GM12878 (cell line): ENCODE results near the gene NRXN3. TPM values are rescaled to one million over a fixed set of nuclear protein-coding genes. Genes with fewer than 3 reads are reported as not detected.

Experiments
- ATAC-seq: fragments of 200-7000 bp; cut with Tn5 transposase; 3 replicates; pipeline ENCODE4 v1.9.1; 2020; ENCODE audit warnings: mild to moderate bottlenecking, moderate library complexity
- BruUV-seq: library from RNA; stranded (reverse); fragments of 400-500 nt; replicated peaks from 2 replicates; lab custom pipeline; 2021; lab: Mats Ljungman, UMichigan
- CTCF ChIA-PET: fragments of 300-600 bp; sonication (Branson Sonifier 250); formaldehyde crosslinking; extraction: SDS; loops from one replicate; lab custom pipeline; 2021; ENCODE audit warnings: inconsistent platforms; lab: Yijun Ruan, JAX
- POLR2A ChIA-PET: fragments of 350-600 bp; formaldehyde crosslinking; extraction: SDS; loops from one replicate; lab custom pipeline; 2021; ENCODE audit warnings: inconsistent platforms; lab: Charles Lee
- RAD21 ChIA-PET: fragments of 300-600 bp; sonication (Branson Sonifier 250); formaldehyde crosslinking; loops from one replicate; lab custom pipeline; 2023; ENCODE audit warnings: antibody characterized with exemption; ENCODE audit not compliant: unreplicated experiment; lab: Charles Lee
- SMC1A ChIA-PET: fragments of 300-600 bp; sonication (Branson Sonifier 250); formaldehyde crosslinking; loops from one replicate; lab custom pipeline; 2023; ENCODE audit not compliant: unreplicated experiment, uncharacterized antibody; lab: Charles Lee
- DNase-seq: peaks from one replicate; pipeline ENCODE4 v3.0.0-alpha.2; 2011; ENCODE audit warnings: low read depth, low spot score
- FAIRE-seq: peaks from 3 replicates; lab custom pipeline; 2011; peaks lifted over from hg19 to GRCh38; lab: Jason Lieb, UNC
- H2AFZ ChIP-seq: 2 replicates; pipeline ENCODE4 v1.6.0; 2011; ENCODE audit warnings: low read depth, low read length, control low read depth; ENCODE audit not compliant: control insufficient read depth
- H3K27ac ChIP-seq: 2 replicates; pipeline ENCODE4 v1.5.1; 2011; ENCODE audit warnings: control low read depth; ENCODE audit not compliant: control insufficient read depth, insufficient read depth
- H3K27me3 ChIP-seq, 2 experiments: replicated peaks in 1 of 2; 2 replicates each; pipeline versions ENCODE4 v1.6.0 to v1.6.1; 2011; ENCODE audit warnings: low read length in 1 of 2; ENCODE audit not compliant: control insufficient read depth in 2 of 2, insufficient read depth in 2 of 2
- H3K36me3 ChIP-seq, 2 experiments: 2 replicates each; pipeline ENCODE4 v1.5.1; 2011; ENCODE audit warnings: low read length in 1 of 2; ENCODE audit not compliant: control insufficient read depth in 2 of 2, insufficient read depth in 2 of 2
- H3K4me1 ChIP-seq: 2 replicates; pipeline ENCODE4 v1.6.1; 2011; ENCODE audit warnings: mild to moderate bottlenecking, low read length, moderate library complexity, mixed read lengths; ENCODE audit not compliant: control insufficient read depth, insufficient read depth
- H3K4me2 ChIP-seq: 2 replicates; pipeline ENCODE4 v1.6.0; 2011; ENCODE audit warnings: control low read depth; ENCODE audit not compliant: control insufficient read depth, insufficient read depth
- H3K4me3 ChIP-seq: fragments of 200-600 bp; sonication (generic); 2 replicates; pipeline ENCODE4 v1.5.1; 2016
- H3K79me2 ChIP-seq: 2 replicates; pipeline ENCODE4 v1.6.0; 2011; ENCODE audit warnings: low read length; ENCODE audit not compliant: control insufficient read depth, insufficient read depth
- H3K9ac ChIP-seq: 2 replicates; pipeline ENCODE4 v1.8.0; 2011; ENCODE audit warnings: low read length, control low read depth, mixed read lengths; ENCODE audit not compliant: control insufficient read depth, insufficient read depth
- H3K9me3 ChIP-seq: replicated peaks from 3 replicates; pipeline ENCODE4 v1.5.1; 2011; ENCODE audit warnings: mild to moderate bottlenecking, low read length; ENCODE audit not compliant: control insufficient read depth, insufficient read depth
- H4K20me1 ChIP-seq: 2 replicates; pipeline ENCODE4 v1.6.0; 2011; ENCODE audit not compliant: control insufficient read depth, insufficient read depth
- ASH2L ChIP-seq: fragments of 300-600, 200-600 bp; sonication (generic); IDR thresholded peaks from 2 replicates; pipeline ENCODE4 v1.6.1; 2017; ENCODE audit warnings: low read depth, mild to moderate bottlenecking, borderline replicate concordance
- BACH1 ChIP-seq: fragments of 450-650 bp; IDR thresholded peaks from 2 replicates; pipeline ENCODE4 v1.6.1; 2017; ENCODE audit warnings: mild to moderate bottlenecking, borderline replicate concordance
- BCL11A ChIP-seq: IDR thresholded peaks from 2 replicates; pipeline ENCODE4 v1.6.1; 2011; ENCODE audit warnings: low read depth, low read length
- BRCA1 ChIP-seq: IDR thresholded peaks from 2 replicates; pipeline ENCODE4 v1.6.1; 2011; ENCODE audit warnings: low read depth, low read length, improper control_type of control experiment
- HDAC6 ChIP-seq: fragments of 200-600 bp; sonication (generic); IDR thresholded peaks from one replicate; pipeline ENCODE4 v1.8.0; 2017; ENCODE audit warnings: antibody characterized with exemption; ENCODE audit not compliant: unreplicated experiment
- IRF4 ChIP-seq: IDR thresholded peaks from 2 replicates; pipeline ENCODE4 v1.6.1; 2011; ENCODE audit warnings: low read depth, low read length
- LARP7 ChIP-seq: fragments of 450-650 bp; IDR thresholded peaks from 2 replicates; pipeline ENCODE4 v1.6.1; 2017; ENCODE audit warnings: mild to moderate bottlenecking
- NFIC ChIP-seq: IDR thresholded peaks from 2 replicates; pipeline ENCODE4 v1.6.1; 2012; ENCODE audit warnings: low read depth, mild to moderate bottlenecking, inconsistent platforms, low read length, moderate library complexity
- NRF1 ChIP-seq: conservative IDR thresholded peaks from 2 replicates; pipeline ENCODE4 v1.6.1; 2011; ENCODE audit warnings: mild to moderate bottlenecking, low read depth, low read length, improper control_type of control experiment
- POU2F2 ChIP-seq: IDR thresholded peaks from 3 replicates; pipeline ENCODE4 v1.6.1; 2011; ENCODE audit warnings: low read depth, mild to moderate bottlenecking, low read length, borderline replicate concordance
- RELA ChIP-seq: fragments of 450-650 bp; IDR thresholded peaks from 2 replicates; pipeline ENCODE4 v1.8.0; 2014; ENCODE audit warnings: borderline replicate concordance; ENCODE audit not compliant: partially characterized antibody
- SMAD5 ChIP-seq: IDR thresholded peaks from 2 replicates; pipeline ENCODE4 v1.6.1; 2016; ENCODE audit warnings: antibody characterized with exemption, low read depth
- SMARCA5 ChIP-seq: fragments of 450-650 bp; IDR thresholded peaks from 2 replicates; pipeline ENCODE4 v1.6.1; 2017; ENCODE audit warnings: mild to moderate bottlenecking
- SPI1 ChIP-seq: IDR thresholded peaks from 2 replicates; pipeline ENCODE4 v1.6.1; 2011; ENCODE audit warnings: low read depth, mild to moderate bottlenecking, low read length, moderate library complexity, borderline replicate concordance; ENCODE audit not compliant: insufficient read depth
- SRF ChIP-seq, 2 experiments: IDR thresholded peaks; 2 replicates each; pipeline ENCODE4 v1.6.1; 2011; ENCODE audit warnings: low read depth in 2 of 2, low read length in 2 of 2, mild to moderate bottlenecking in 1 of 2, moderate library complexity in 1 of 2
- STAT3 ChIP-seq: IDR thresholded peaks from 2 replicates; pipeline ENCODE4 v1.6.1; 2011; ENCODE audit warnings: low read depth, low read length, improper control_type of control experiment
- ZNF217 ChIP-seq: fragments of 450-650 bp; IDR thresholded peaks from 2 replicates; pipeline ENCODE4 v1.6.1; 2017; ENCODE audit warnings: antibody characterized with exemption, mild to moderate bottlenecking
- WGBS: methylation state at CpG from one replicate; pipeline ENCODE4 v1.1.6; 2016; ENCODE audit warnings: low lambda C conversion rate; ENCODE audit not compliant: insufficient replicate concordance, insufficient coverage; ENCODE audit errors: missing lambda C conversion rate; 5-methylcytosine and 5-hydroxymethylcytosine counted together
- in situ Hi-C: fragments of 300-500 bp; cut with MboI; formaldehyde crosslinking; loops from 9 replicates; pipeline ENCODE4 v1.14.3; 2018; ENCODE audit warnings: mixed read lengths
- intact Hi-C: fragments of 100-400 bp; cut with micrococcal nuclease; formaldehyde crosslinking; loops from one replicate; pipeline ENCODE4 v1.14.2; 2022; ENCODE audit not compliant: unreplicated experiment
- polyA plus RNA-seq, 11 experiments: library from polyadenylated mRNA; depleted of rRNA in 4 of 11; unstranded in 6 of 11; stranded (reverse) in 5 of 11; fragments of >200 nt; fragmentation: Nextera tagmentation in 4 of 11; fragmentation: Illumina TruSeq in 1 of 11; extraction: Ambion mirVana in 4 of 11; extraction: Trizol in 1 of 11; gene quantifications; 1 replicate in 1 of 11; 2 replicates in 10 of 11; pipeline versions ENCODE4 v1.2.1 to v1.2.3, GENCODE V29; 2011 to 2016; ENCODE audit warnings: inconsistent platforms in 2 of 11, missing spikeins in 2 of 11, low read depth in 1 of 11
- total RNA-seq, 4 experiments: library from RNA; depleted of rRNA in 3 of 4; stranded (reverse); fragments of >200 nt in 3 of 4; fragmentation: Illumina TruSeq in 1 of 4; extraction: Trizol in 1 of 4; gene quantifications; 2 replicates each; pipeline versions ENCODE4 v1.2.1 to v1.2.3, GENCODE V29; 2013 to 2021
- TF ChIP-seq, protein P1 (sequence below): fragments of 450-650 bp; conservative IDR thresholded peaks from 2 replicates; pipeline ENCODE4 v1.6.1; 2017; ENCODE audit warnings: mild to moderate bottlenecking, moderate library complexity
- TF ChIP-seq, protein P2 (sequence below): IDR thresholded peaks from 2 replicates; pipeline ENCODE4 v1.6.1; 2012; ENCODE audit warnings: low read length, inconsistent platforms
- TF ChIP-seq, protein P3 (sequence below): fragments of 450-650 bp; IDR thresholded peaks from 2 replicates; pipeline ENCODE4 v1.6.1; 2017; ENCODE audit warnings: mild to moderate bottlenecking, low read depth, inconsistent platforms; ENCODE audit not compliant: poor library complexity, severe bottlenecking

NRXN3 gene
- total and polyA plus RNA-seq, 10 of the 15 experiments (the other 5 are each of a cell fraction or from before 2014, with no cell fraction given): 0.52 to 3.3 (median 1.4) TPM

DNA sequence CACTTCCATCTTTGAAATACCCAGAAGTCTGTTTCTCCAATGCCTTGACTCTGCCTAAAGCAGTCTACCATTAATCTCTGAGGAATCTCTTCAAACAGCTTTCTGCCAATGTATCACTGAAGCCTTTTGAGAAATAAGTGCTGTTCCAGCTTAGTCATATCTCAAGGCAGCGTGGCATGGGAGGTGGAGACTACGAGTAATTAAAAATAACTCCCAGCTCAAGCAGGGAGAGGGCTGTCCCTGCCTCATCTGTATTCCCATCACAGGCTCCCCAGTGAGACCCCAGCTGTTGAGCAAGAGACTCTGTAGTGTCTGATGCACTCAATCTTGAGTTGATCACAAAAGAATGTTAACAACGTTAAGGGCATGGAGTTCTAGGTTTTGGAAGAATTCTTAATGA is 1340.5 kb downstream of the NRXN3 start:
- Histone ChIP-seq H3K9me3 (no peaks in the 10 kb centered on the region), H3K4me1 (no peaks in the 10 kb centered on the region)
- TF ChIP-seq ASH2L (no peak), STAT3 (no peak), SRF (IDR thresholded peaks at IDR 0.05; ENCODE audit: low read depth in 2 of 2, low read length in 2 of 2) (no peak), HDAC6 (no peak), BRCA1 (no peak), NRF1 (no peak), IRF4 (no peak), SMARCA5 (no peak), RELA (no peak), SPI1 (no peak), ZNF217 (no peak), LARP7 (no peak), NFIC (no peak), SMAD5 (no peak), POU2F2 (no peak), BACH1 (no peak), BCL11A (no peak)
- TF ChIP-seq, protein P1, sequence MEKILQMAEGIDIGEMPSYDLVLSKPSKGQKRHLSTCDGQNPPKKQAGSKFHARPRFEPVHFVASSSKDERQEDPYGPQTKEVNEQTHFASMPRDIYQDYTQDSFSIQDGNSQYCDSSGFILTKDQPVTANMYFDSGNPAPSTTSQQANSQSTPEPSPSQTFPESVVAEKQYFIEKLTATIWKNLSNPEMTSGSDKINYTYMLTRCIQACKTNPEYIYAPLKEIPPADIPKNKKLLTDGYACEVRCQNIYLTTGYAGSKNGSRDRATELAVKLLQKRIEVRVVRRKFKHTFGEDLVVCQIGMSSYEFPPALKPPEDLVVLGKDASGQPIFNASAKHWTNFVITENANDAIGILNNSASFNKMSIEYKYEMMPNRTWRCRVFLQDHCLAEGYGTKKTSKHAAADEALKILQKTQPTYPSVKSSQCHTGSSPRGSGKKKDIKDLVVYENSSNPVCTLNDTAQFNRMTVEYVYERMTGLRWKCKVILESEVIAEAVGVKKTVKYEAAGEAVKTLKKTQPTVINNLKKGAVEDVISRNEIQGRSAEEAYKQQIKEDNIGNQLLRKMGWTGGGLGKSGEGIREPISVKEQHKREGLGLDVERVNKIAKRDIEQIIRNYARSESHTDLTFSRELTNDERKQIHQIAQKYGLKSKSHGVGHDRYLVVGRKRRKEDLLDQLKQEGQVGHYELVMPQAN: no peak
- TF ChIP-seq, protein P2, sequence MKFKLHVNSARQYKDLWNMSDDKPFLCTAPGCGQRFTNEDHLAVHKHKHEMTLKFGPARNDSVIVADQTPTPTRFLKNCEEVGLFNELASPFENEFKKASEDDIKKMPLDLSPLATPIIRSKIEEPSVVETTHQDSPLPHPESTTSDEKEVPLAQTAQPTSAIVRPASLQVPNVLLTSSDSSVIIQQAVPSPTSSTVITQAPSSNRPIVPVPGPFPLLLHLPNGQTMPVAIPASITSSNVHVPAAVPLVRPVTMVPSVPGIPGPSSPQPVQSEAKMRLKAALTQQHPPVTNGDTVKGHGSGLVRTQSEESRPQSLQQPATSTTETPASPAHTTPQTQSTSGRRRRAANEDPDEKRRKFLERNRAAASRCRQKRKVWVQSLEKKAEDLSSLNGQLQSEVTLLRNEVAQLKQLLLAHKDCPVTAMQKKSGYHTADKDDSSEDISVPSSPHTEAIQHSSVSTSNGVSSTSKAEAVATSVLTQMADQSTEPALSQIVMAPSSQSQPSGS: no peak
- TF ChIP-seq, protein P3, sequence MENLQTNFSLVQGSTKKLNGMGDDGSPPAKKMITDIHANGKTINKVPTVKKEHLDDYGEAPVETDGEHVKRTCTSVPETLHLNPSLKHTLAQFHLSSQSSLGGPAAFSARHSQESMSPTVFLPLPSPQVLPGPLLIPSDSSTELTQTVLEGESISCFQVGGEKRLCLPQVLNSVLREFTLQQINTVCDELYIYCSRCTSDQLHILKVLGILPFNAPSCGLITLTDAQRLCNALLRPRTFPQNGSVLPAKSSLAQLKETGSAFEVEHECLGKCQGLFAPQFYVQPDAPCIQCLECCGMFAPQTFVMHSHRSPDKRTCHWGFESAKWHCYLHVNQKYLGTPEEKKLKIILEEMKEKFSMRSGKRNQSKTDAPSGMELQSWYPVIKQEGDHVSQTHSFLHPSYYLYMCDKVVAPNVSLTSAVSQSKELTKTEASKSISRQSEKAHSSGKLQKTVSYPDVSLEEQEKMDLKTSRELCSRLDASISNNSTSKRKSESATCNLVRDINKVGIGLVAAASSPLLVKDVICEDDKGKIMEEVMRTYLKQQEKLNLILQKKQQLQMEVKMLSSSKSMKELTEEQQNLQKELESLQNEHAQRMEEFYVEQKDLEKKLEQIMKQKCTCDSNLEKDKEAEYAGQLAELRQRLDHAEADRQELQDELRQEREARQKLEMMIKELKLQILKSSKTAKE: no peak
- TF ChIP-seq, all 136 proteins: peak for 0
- H3K4me3 ChIP-seq: no peak overlapping the region
- no peaks in the 10 kb centered on the region for H3K36me3 ChIP-seq
- no TSS peak for BruUV-seq
- ChIA-PET CTCF (no interaction called here), SMC1A (interaction anchor here (1.8 kb wide), 1 partner anchor 26 kb away, joined by 3 read pairs; no protein-coding TSS in a partner anchor), RAD21 (no interaction called here), POLR2A (no interaction called here)
- no peak for FAIRE-seq
- no peaks in the 10 kb centered on the region for H3K79me2 ChIP-seq
- intact Hi-C loops: no loop called here
- no peak overlapping the region for H3K4me2 ChIP-seq
- ATAC-seq: no peak
- H3K27ac ChIP-seq: no peak overlapping the region
- WGBS: 20% methylated on average over 3 of the region's 3 CpGs
- H4K20me1 ChIP-seq: no peaks in the 10 kb centered on the region
- no peaks in the 10 kb centered on the region for H3K27me3 ChIP-seq
- no peak overlapping the region for H3K9ac ChIP-seq
- no peak overlapping the region for H2AFZ ChIP-seq
- in situ Hi-C loops: no loop called here
- no peak for DNase-seq
